Lung (tissue), 12 donors: ENCODE data around the gene RAMP1. TPM values are rescaled to one million over a fixed set of nuclear protein-coding genes. Genes with fewer than 3 reads are reported as not detected.

Experiments used
- ATAC-seq: fragments of 200-7000 bp; cut with Tn5 transposase; one replicate; pipeline ENCODE4 v1.9.1; 2020; ENCODE audit warnings: moderate number of reproducible peaks; ENCODE audit not compliant: insufficient read depth, low FRiP score
- DNase-seq, 3 donors: peaks; one replicate each; pipeline ENCODE4 v3.0.0-alpha.2; 2013 to 2017
- H3K27ac ChIP-seq, 2 donors: one replicate each; pipeline ENCODE4 v1.5.1; 2013; ENCODE audit warnings: mild to moderate bottlenecking in 2 of 2, moderate library complexity in 2 of 2, control low read depth in 1 of 2, inconsistent platforms in 1 of 2, low read depth in 1 of 2, low read length in 1 of 2
- H3K27me3 ChIP-seq, 3 donors: one replicate each; pipeline ENCODE4 v1.5.1; 2013; ENCODE audit warnings: low read length in 2 of 3; ENCODE audit not compliant: control insufficient read depth in 3 of 3, insufficient read depth in 3 of 3
- H3K36me3 ChIP-seq, 4 donors: one replicate each; pipeline ENCODE4 v1.5.1; 2013; ENCODE audit warnings: low read length in 4 of 4, mild to moderate bottlenecking in 1 of 4, moderate library complexity in 1 of 4; ENCODE audit not compliant: control insufficient read depth in 4 of 4, insufficient read depth in 4 of 4
- H3K4me1 ChIP-seq, 5 donors: one replicate each; pipeline ENCODE4 v1.5.1; 2013; ENCODE audit warnings: low read length in 5 of 5, mild to moderate bottlenecking in 2 of 5, moderate library complexity in 1 of 5; ENCODE audit not compliant: control insufficient read depth in 5 of 5, insufficient read depth in 5 of 5
- H3K4me3 ChIP-seq: one replicate; pipeline ENCODE4 v1.5.1; 2013; ENCODE audit warnings: mild to moderate bottlenecking, control low read depth, moderate library complexity
- H3K9ac ChIP-seq, 2 donors: one replicate each; pipeline ENCODE4 v1.5.1; 2013; ENCODE audit warnings: low read length in 2 of 2, control low read depth in 1 of 2; ENCODE audit not compliant: insufficient read depth in 1 of 2
- H3K9me3 ChIP-seq, 4 donors: one replicate each; pipeline ENCODE4 v1.5.1; 2013; ENCODE audit warnings: low read length in 3 of 4, mild to moderate bottlenecking in 1 of 4, moderate library complexity in 1 of 4; ENCODE audit not compliant: control insufficient read depth in 4 of 4, insufficient read depth in 3 of 4
- CTCF ChIP-seq: IDR thresholded peaks from 2 replicates; pipeline ENCODE4 v1.5.1; 2012; ENCODE audit warnings: mild to moderate bottlenecking; ENCODE audit errors: control extremely low read depth, extremely low read depth
- WGBS, 2 donors: extraction: QIAGEN DNeasy Blood & Tissue Kit; methylation state at CpG; one replicate each; pipeline ENCODE4 v1.1.7; 2013; 5-methylcytosine and 5-hydroxymethylcytosine counted together
- polyA plus RNA-seq, 2 donors: library from polyadenylated mRNA; stranded (reverse); fragments of 200-250 nt; gene quantifications; one replicate each; pipeline ENCODE4 v1.2.1, GENCODE V29; 2013
- total RNA-seq, 2 donors: library from RNA; depleted of rRNA in 1 of 2; stranded (reverse); fragments of >200 nt in 1 of 2; gene quantifications; one replicate each; pipeline ENCODE4 v1.2.1, GENCODE V29; 2014 to 2021
- donor health status: control.
- donor health status: control.
- donor health status: Bipolar disorder and iron deficiency.
- donor health status: healthy.
- donor health status: DM: yes; HTN: yes; CAD: no.

RAMP1 gene
- total and polyA plus RNA-seq, 4 donors: 10.5 to 26.1 (median 12.6) TPM

DNA sequence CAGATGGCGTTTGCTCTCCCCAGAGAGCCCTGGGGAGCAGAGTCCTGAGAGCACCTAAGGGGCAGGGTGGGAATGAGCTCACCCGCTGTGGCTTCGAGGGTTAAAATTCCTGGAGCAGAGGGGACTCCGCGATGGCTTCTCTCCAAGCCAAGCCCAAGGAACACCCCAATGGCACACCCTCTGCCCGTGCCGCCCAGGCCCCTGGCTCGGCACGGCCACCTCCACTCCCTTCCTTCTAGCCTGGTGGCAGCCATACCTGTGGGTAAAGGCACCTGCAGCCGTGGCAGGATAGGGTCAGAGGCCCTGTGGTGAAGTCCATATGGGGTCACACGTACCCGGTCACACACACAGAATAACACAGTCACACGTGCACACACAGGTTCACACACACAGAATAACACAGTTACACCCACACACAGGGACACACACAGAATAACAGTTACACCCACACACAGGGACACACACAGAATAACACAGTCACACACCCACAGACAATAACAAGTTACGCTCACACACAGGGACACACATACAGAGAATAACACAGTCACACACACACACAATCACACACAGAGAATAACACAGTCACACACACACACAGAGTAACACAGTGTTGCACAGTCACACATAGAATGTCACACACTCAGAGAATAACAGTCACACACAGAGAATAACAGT lies 50.5 kb downstream of the RAMP1 start:
- no peaks in the 10 kb centered on the region for H3K27me3 ChIP-seq
- H3K4me3 ChIP-seq: no peak overlapping the region
- no peak for ATAC-seq
- H3K36me3 ChIP-seq: no peaks in the 10 kb centered on the region
- no peak for TF ChIP-seq CTCF
- H3K4me1 ChIP-seq: peaks cover 0 to 6% (median 0%) of the 10 kb centered on the region in 5 donors
- H3K9ac ChIP-seq: no peak overlapping the region
- 96% methylated on average over 14 of the region's 14 CpGs for WGBS, 2 donors
- peaks cover 0 to 5% (median 0%) of the 10 kb centered on the region in 4 donors for H3K9me3 ChIP-seq
- DNase-seq: no peak
- no peak overlapping the region for H3K27ac ChIP-seq

- no peak overlapping the region for H3K27ac ChIP-seq
- no peak overlapping the region for H3K4me3 ChIP-seq
- TF ChIP-seq CTCF: no peak
- no peaks in the 10 kb centered on the region for H3K27me3 ChIP-seq
- ATAC-seq (no peak), DNase-seq (no peak)
- no peaks in the 10 kb centered on the region for H3K4me1 ChIP-seq
- H3K9ac ChIP-seq: no peak overlapping the region
- no peaks in the 10 kb centered on the region for H3K36me3 ChIP-seq
- 92 to 96% methylated on average over 12 of the region's 12 CpGs for WGBS, 2 donors
- peaks cover 0 to 5% (median 0%) of the 10 kb centered on the region in 4 donors for H3K9me3 ChIP-seq
Observed at GRCh38 chr2:237910576-237911362, 51.3 kb downstream of the RAMP1 start.

DNA sequence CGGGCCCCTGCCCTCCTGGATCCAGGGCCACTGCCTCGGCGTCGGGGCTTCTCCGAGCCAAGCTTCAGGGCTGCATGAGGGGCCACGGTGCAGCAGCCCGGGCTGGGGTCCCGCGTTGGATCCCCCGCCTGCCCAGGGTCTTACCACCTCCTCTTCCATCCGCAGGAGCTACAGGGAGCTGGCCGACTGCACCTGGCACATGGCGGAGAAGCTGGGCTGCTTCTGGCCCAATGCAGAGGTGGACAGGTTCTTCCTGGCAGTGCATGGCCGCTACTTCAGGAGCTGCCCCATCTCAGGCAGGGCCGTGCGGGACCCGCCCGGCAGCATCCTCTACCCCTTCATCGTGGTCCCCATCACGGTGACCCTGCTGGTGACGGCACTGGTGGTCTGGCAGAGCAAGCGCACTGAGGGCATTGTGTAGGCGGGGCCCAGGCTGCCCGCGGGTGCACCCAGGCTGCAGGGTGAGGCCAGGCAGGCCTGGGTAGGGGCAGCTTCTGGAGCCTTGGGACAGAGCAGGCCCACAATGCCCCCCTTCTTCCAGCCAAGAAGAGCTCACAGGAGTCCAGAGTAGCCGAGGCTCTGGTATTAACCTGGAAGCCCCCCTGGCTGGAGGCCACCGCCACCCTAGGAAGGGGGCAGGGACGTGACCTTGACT lies 52.1 kb downstream of the RAMP1 start:
- DNase-seq (no peak), ATAC-seq (no peak)
- H3K9me3 ChIP-seq: peaks cover 0 to 5% (median 0%) of the 10 kb centered on the region in 4 donors
- 92 to 99% methylated on average over 27 to 28 of the region's 28 CpGs for WGBS, 2 donors
- no peaks in the 10 kb centered on the region for H3K4me1 ChIP-seq
- no peak overlapping the region for H3K4me3 ChIP-seq
- H3K9ac ChIP-seq: no peak overlapping the region
- no peak for TF ChIP-seq CTCF
- H3K27ac ChIP-seq: no peak overlapping the region
- no peaks in the 10 kb centered on the region for H3K36me3 ChIP-seq
- no peaks in the 10 kb centered on the region for H3K27me3 ChIP-seq
